Ammon's horn (tissue), 1 donor: Measurements from ENCODE around the gene RPA1.
"Not testable (repeated sequence)": the region's sequence is repeated elsewhere in the genome, so short reads cannot be mapped to it uniquely, and the experiment has no call there.

Source experiments
- DNase-seq: peaks from one replicate; pipeline ENCODE4 v3.0.0-alpha.2; 2016; ENCODE audit warnings: low spot score

The RPA1 gene

DNA sequence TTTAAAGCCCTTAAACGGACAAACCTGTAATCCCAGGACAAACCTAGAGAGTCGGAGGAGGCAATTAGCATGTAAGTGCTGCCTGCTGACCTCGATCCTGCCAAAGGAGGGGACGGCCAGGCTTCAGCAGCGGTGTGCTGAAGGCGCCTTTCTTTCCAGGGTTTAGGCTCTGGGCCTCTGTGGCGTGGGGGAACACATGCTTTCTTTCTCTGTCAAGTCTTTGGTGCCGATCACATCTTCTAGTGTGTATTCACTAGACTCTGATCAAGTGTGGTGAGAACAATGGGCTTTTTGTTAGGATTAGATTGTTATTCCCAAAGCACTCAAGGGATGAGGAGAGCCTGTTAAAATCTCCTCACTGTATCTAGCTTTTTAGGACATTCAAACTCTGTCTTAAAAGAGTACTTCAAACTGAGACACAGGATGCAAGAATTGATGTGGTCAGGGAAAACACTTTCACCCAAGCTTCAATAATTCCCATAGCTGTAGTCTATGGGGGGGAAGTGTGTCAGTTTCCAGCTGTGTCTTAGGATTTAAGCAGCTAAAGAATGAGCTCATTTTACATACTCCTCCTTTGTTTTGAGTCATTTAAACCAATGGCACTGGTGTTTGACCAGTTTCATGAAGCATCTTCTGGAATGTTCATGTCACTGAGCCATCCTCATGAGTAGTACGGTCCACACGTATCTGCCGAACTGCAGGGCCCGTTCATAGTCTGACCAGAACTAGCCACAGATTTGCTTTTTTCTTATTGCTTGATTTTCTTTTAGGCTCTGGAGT lies 51.2 kb downstream of the RPA1 start:
- peak; percentile 71 for DNase-seq

- DNase-seq: peak; percentile 33
These were observed 53.0 kb downstream of the RPA1 start for GRCh38 chr17:1882836-1883235.

- no peak for DNase-seq
These were observed 53.7 kb downstream of the RPA1 start for GRCh38 chr17:1883536-1883935.

- no peak for DNase-seq
These were observed 58.9 kb downstream of the RPA1 start for GRCh38 chr17:1888741-1889140.

- no peak for DNase-seq
These were observed 61.1 kb downstream of the RPA1 start for GRCh38 chr17:1890758-1891450.

GRCh38 chr17:1894753-1895339 lies 65.0 kb downstream of the RPA1 start:
- DNase-seq: no peak

- not testable (repeated sequence) for DNase-seq
These were observed 65.7 kb downstream of the RPA1 start for GRCh38 chr17:1895479-1895878.

GRCh38 chr17:1896243-1897104 lies 66.7 kb downstream of the RPA1 start:
- no peak for DNase-seq

- DNase-seq: no peak
These were observed 67.4 kb downstream of the RPA1 start for GRCh38 chr17:1897105-1897656.

DNA sequence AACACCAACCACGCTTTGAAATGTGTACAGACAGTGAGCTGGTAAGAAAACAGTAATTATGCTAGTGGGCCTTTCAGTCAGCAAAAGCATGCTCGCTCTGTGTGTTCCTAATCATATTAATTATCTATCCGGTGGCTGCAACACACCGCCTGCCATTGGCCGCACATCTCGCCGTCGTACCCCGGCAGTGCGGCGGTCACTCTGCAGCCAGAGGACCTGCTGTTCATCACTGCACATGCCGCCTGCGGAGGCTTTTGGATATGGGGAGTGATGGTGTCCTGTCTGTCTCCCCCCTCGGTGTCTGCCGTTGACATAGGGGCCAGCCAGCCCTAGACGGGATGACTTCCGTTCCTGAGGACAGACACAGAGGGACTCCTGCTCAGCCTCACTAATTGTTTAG lies 68.5 kb downstream of the RPA1 start:
- no peak for DNase-seq

- DNase-seq: no peak
These were observed 69.1 kb downstream of the RPA1 start for GRCh38 chr17:1898872-1899271.

DNA sequence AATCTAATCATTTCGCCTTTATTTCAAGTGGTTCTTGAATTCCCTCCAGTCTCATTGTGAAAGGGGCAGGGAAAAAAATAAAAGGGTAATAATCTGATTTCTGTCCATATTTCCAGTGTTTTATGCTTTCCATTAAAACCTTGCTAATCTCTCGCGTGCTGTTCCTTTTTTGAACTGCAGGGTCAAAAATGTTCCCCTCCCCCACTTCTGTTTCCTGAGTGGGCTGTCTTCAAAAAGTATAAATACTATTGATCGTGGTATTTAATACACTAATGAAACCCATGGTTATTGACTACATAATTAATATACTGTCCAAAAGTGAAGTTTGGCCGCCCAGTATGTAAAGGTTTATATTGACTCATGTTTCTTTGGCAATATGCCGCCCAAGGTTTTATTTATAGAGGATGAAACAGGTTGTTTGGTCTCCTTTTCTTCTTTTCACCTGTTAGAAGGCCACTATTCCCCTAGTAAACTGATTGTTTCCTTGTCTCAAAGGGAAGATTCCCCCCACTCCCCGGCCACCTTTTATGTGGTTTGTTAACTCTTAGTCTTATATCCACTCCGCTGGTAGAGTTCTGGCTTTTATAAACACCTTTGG lies 69.7 kb downstream of the RPA1 start:
- no peak for DNase-seq

DNA sequence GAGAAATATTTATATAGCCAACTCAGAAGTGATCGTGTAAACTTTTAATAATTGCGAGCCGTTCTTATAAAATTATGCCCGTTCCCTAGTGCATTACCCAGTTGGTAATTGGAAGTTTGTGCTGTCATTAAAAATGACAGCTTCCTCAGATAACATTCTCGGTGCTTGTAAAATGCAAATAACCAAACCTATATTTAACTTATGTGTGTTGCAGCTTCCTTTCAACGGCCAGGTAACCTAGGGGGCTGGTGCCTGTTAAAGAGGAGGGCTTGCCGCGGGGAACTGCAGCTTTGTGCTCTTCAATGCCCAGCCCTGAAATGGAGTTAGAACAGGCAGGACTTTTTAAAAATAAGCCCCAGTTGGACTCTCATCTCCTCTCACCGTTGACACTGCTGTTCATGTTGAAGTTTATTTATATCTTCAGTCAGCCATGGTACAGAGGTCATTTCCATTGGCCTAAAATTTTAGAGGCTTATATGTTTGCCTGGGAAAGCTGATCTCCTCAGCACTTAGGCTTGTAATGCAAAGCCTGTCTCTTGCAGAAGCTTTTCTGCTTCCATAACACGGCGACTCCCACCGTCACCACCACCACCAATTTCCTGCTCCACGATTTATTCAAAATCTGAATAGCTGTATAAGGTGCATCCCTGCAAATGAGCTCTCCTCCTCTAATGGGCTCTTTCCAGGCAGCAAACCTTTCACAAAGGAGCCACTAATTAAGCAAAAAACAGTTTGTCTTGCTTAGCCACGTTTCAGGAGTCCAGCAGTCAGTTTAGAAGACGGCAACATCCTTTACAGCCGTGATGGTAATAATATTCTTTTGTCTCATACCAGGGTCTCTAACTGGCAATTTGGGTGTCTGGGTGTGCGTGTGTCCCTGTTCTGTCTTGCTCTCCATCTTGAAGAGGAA lies 74.7 kb downstream of the RPA1 start:
- no peak for DNase-seq

- peak; percentile 38 for DNase-seq
These were observed 75.5 kb downstream of the RPA1 start for GRCh38 chr17:1905190-1905913.

- DNase-seq: no peak
These were observed 76.9 kb downstream of the RPA1 start for GRCh38 chr17:1906662-1907101.

DNA sequence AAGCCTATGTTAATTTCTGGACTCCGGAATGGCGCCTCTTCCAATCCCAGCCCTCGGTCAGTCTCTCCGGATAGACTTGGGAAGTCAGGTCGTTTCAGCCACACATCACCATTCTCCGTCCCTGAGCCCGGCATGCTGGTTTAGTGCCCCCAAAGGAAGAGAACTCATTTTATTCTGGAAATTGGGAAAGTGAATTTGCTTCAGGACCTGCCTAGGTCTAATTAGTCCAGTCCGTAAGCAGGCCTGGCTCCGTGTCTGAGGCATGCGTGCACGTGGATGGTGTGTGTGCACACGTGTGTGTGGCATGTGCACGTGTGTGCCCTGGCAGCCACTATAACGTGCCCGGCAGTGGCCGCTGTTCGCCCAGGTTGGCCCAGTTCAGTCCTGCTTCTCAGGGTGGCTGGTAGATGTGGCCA lies 77.4 kb downstream of the RPA1 start:
- no peak for DNase-seq

- DNase-seq: peak; percentile 38
These were observed 78.3 kb downstream of the RPA1 start for GRCh38 chr17:1907909-1908698.

DNA sequence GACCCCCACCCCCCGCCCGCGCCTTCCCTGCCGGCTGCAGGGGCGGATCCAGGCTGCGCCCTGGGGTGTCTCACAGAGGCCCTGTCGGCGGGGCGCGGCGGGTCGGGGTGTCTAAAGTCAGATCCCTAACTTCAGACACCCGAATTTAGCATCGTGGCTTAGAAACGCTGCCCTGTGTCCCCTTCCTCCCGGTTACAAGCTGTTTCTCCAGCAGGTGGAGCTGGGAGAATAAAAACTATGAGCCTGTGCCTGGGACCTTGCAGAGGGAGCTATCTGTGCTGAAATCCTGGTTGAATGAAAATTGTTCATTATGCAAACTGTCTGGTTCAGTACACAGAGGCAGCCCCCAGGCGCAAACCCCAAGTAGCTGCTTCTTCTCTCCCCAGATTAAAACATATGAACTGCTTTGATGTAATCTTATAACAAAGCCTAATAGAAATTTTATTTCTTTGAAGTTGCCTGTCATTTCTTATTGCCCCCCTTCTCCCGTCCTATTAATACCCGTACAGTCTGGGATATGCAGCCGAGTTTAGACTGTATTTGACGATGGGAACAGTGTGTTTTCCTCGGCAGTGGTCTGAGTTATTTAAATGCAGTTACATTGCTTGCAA lies 79.0 kb downstream of the RPA1 start:
- DNase-seq: peak; percentile 82
